K562 (cell line): ENCODE data around the gene PPP1R1C. TPM values are rescaled to one million over a fixed set of nuclear protein-coding genes. Genes with fewer than 3 reads are reported as not detected.

Experiments used
- ATAC-seq: fragments of 200-7000 bp; cut with Tn5 transposase; 3 replicates; pipeline ENCODE4 v1.9.1; 2020; ENCODE audit warnings: moderate library complexity
- BruUV-seq: library from RNA; stranded (reverse); fragments of 400-500 nt; replicated peaks from 2 replicates; lab custom pipeline; 2021; lab: Mats Ljungman, UMichigan
- CTCF ChIA-PET: fragments of 300-600 bp; formaldehyde crosslinking; extraction: SDS; loops from one replicate; lab custom pipeline; 2021; ENCODE audit warnings: low intra/inter-chr PET ratio; lab: Yijun Ruan, JAX
- POLR2A ChIA-PET: fragments of 300-600, 350-650 bp; sonication (Branson Sonifier 250); formaldehyde crosslinking; extraction: SDS; loops from one replicate; lab custom pipeline; 2021; ENCODE audit warnings: antibody characterized with exemption, inconsistent platforms; lab: Yijun Ruan, JAX
- DNase-seq, 4 experiments: peaks; one replicate each; pipeline versions ENCODE4 v3.0.0 to v3.0.0-alpha.2; 2011 to 2018; ENCODE audit warnings: low spot score in 3 of 4, mixed read lengths in 3 of 4; ENCODE audit errors: extremely low read depth in 1 of 4
- FAIRE-seq: peaks from 2 replicates; lab custom pipeline; 2011; peaks lifted over from hg19 to GRCh38; lab: Jason Lieb, UNC
- H2AFZ ChIP-seq: 2 replicates; pipeline ENCODE4 v1.6.0; 2011; ENCODE audit warnings: low read depth, low read length, control low read depth, inconsistent platforms
- H3K27ac ChIP-seq: fragments of 200-600 bp; 3 replicates; pipeline ENCODE4 v1.8.0; 2011; ENCODE audit warnings: low read depth, mild to moderate bottlenecking, control low read depth, inconsistent platforms, low read length, moderate library complexity, mixed read lengths; ENCODE audit errors: extremely low read depth
- H3K27me3 ChIP-seq, 2 experiments: fragments of 300-600 bp in 1 of 2; 2 replicates in 1 of 2; 3 replicates in 1 of 2; pipeline versions ENCODE4 v1.6.0 to v1.8.0; 2011; ENCODE audit warnings: inconsistent platforms in 2 of 2, low read length in 2 of 2, mild to moderate bottlenecking in 1 of 2, mixed read lengths in 1 of 2, moderate library complexity in 1 of 2; ENCODE audit not compliant: control insufficient read depth in 2 of 2, insufficient read depth in 2 of 2
- H3K36me3 ChIP-seq: fragments of 300-600 bp; 3 replicates; pipeline ENCODE4 v1.8.0; 2011; ENCODE audit warnings: mild to moderate bottlenecking, low read length, inconsistent platforms; ENCODE audit not compliant: control insufficient read depth, insufficient read depth
- H3K4me1 ChIP-seq, 2 experiments: fragments of 200-600 bp in 1 of 2; replicated peaks in 1 of 2; 2 replicates in 1 of 2; 3 replicates in 1 of 2; pipeline versions ENCODE4 v1.5.1 to v1.8.0; 2011; ENCODE audit warnings: inconsistent platforms in 2 of 2, low read length in 2 of 2, mild to moderate bottlenecking in 1 of 2, mixed read lengths in 1 of 2, moderate library complexity in 1 of 2; ENCODE audit not compliant: control insufficient read depth in 2 of 2, insufficient read depth in 2 of 2
- H3K4me2 ChIP-seq: 2 replicates; pipeline ENCODE4 v1.6.1; 2011; ENCODE audit warnings: low read length, control low read depth, inconsistent platforms, mixed read lengths; ENCODE audit not compliant: insufficient read depth
- H3K4me3 ChIP-seq: fragments of 200-600 bp; sonication (generic), shearing (Covaris generic); 2 replicates; pipeline ENCODE4 v1.5.1; 2016; ENCODE audit warnings: control low read depth, inconsistent platforms
- H3K79me2 ChIP-seq: fragments of 200-600 bp; 3 replicates; pipeline ENCODE4 v1.8.0; 2011; ENCODE audit warnings: low read length, inconsistent platforms; ENCODE audit not compliant: control insufficient read depth, insufficient read depth
- H3K9ac ChIP-seq, 2 experiments: 2 replicates each; pipeline versions ENCODE4 v1.6.0 to v1.6.1; 2011; ENCODE audit warnings: low read depth in 2 of 2, low read length in 2 of 2, control low read depth in 1 of 2, inconsistent platforms in 1 of 2, mild to moderate bottlenecking in 1 of 2, mixed read lengths in 1 of 2; ENCODE audit not compliant: insufficient read depth in 1 of 2
- H3K9me1 ChIP-seq: one replicate; pipeline ENCODE4 v1.6.0; 2011; ENCODE audit warnings: inconsistent platforms, mild to moderate bottlenecking, low read length, moderate library complexity; ENCODE audit not compliant: control insufficient read depth, insufficient read depth
- H3K9me3 ChIP-seq: replicated peaks from 2 replicates; pipeline ENCODE4 v1.5.1; 2011; ENCODE audit warnings: low read depth, low read length, inconsistent platforms; ENCODE audit not compliant: control insufficient read depth, insufficient read depth
- H4K20me1 ChIP-seq: replicated peaks from 2 replicates; pipeline ENCODE4 v1.6.1; 2011; ENCODE audit warnings: low read length, inconsistent platforms, mixed read lengths; ENCODE audit not compliant: control insufficient read depth, insufficient read depth
- HMG20A ChIP-seq: fragments of 450-650 bp; formaldehyde crosslinking; conservative IDR thresholded peaks from 2 replicates; pipeline ENCODE4 v1.4.0; 2020; ENCODE audit warnings: mild to moderate bottlenecking, mixed read lengths
- NR3C1 ChIP-seq: sonication (generic); formaldehyde crosslinking; IDR thresholded peaks from 2 replicates; pipeline ENCODE4 v1.8.1; 2022; ENCODE audit warnings: missing genetic modification reagents
- PPARD ChIP-seq: fragments of 250-450 bp; sonication (Bioruptor Pico); IDR thresholded peaks from 2 replicates; pipeline ENCODE4 v1.8.0; 2022; ENCODE audit warnings: inconsistent platforms, mild to moderate bottlenecking, moderate library complexity
- PTTG1 ChIP-seq: fragments of 450-650 bp; IDR thresholded peaks from 2 replicates; pipeline ENCODE4 v1.6.1; 2016; ENCODE audit warnings: low read depth, mild to moderate bottlenecking, missing genetic modification characterization, missing compliant biosample characterization
- ZNF124 ChIP-seq: sonication (generic); formaldehyde crosslinking; IDR thresholded peaks from 2 replicates; pipeline ENCODE4 v1.8.1; 2022; ENCODE audit warnings: missing genetic modification reagents
- ZNF316 ChIP-seq: fragments of 450-650 bp; IDR thresholded peaks from 2 replicates; pipeline ENCODE4 v1.6.1; 2016
- ZNF76 ChIP-seq: fragments of 250-450 bp; sonication (Bioruptor Pico); IDR thresholded peaks from 2 replicates; pipeline ENCODE4 v1.4.0; 2020; ENCODE audit warnings: mild to moderate bottlenecking, moderate library complexity, borderline replicate concordance
- ZSCAN32 ChIP-seq: fragments of 450-650 bp; formaldehyde crosslinking; IDR thresholded peaks from 2 replicates; pipeline ENCODE4 v1.4.0; 2020; ENCODE audit warnings: mild to moderate bottlenecking, moderate library complexity
- WGBS: fragments of 100-300 bp; shearing (Covaris generic); methylation state at CpG from one replicate; pipeline ENCODE4 v1.1.6; 2016; ENCODE audit warnings: low coverage, mixed read lengths; ENCODE audit not compliant: insufficient coverage; ENCODE audit errors: missing lambda C conversion rate; 5-methylcytosine and 5-hydroxymethylcytosine counted together
- in situ Hi-C: fragments of 300-500 bp; cut with MboI; formaldehyde crosslinking; loops from 4 replicates; pipeline ENCODE4 v1.15.0; 2018; ENCODE audit warnings: inconsistent platforms, mixed read lengths
- intact Hi-C: fragments of 100-400 bp; cut with micrococcal nuclease; formaldehyde crosslinking; loops from 2 replicates; pipeline ENCODE4 v1.14.2; 2022
- polyA plus RNA-seq, 8 experiments: library from polyadenylated mRNA; depleted of rRNA in 4 of 8; stranded (reverse) in 5 of 8; unstranded in 3 of 8; fragments of >200 nt; fragmentation: Nextera tagmentation in 2 of 8; fragmentation: Illumina TruSeq in 1 of 8; extraction: Ambion mirVana in 2 of 8; extraction: Trizol in 1 of 8; gene quantifications; 2 replicates each; pipeline versions ENCODE4 v1.2.1 to v1.2.3, GENCODE V29; 2011 to 2014; ENCODE audit warnings: inconsistent platforms in 1 of 8, missing spikeins in 1 of 8
- total RNA-seq, 7 experiments: library from RNA; depleted of rRNA in 6 of 7; stranded (reverse); fragments of >200 nt in 6 of 7; fragmentation: Illumina TruSeq in 2 of 7; extraction: Trizol in 2 of 7; gene quantifications; 2 replicates each; pipeline versions ENCODE4 v1.2.1 to v1.2.3, GENCODE V29; 2011 to 2021; ENCODE audit warnings: low replicate concordance in 1 of 7
- TF ChIP-seq, protein P1 (sequence below): fragments of 450-650 bp; IDR thresholded peaks from 2 replicates; pipeline ENCODE4 v1.6.1; 2016; ENCODE audit warnings: low read depth, mild to moderate bottlenecking, moderate library complexity

The PPP1R1C gene
- total and polyA plus RNA-seq, 9 of the 15 experiments (the other 6 are each of a cell fraction or from before 2014, with no cell fraction given): 0.09 to 0.64 (median 0.40) TPM; not detected in 2

- Histone ChIP-seq H3K9me3 (no peaks in the 10 kb centered on the region), H4K20me1 (no peaks in the 10 kb centered on the region), H3K4me1 (no peaks in the 10 kb centered on the region), H3K79me2 (no peaks in the 10 kb centered on the region), H3K4me3 (no peak overlapping the region), H3K36me3 (no peaks in the 10 kb centered on the region), H2AFZ (no peak overlapping the region), H3K9ac (no peak overlapping the region), H3K27ac (no peak overlapping the region), H3K9me1 (no peaks in the 10 kb centered on the region), H3K4me2 (no peak overlapping the region), H3K27me3 (no peaks in the 10 kb centered on the region)
- FAIRE-seq (no peak), DNase-seq (no peak), ATAC-seq (no peak)
- 0% methylated on average over 4 of the region's 4 CpGs for WGBS
- TF ChIP-seq ZNF76 (CRISPR knock-in tag): no peak
- TF ChIP-seq ZSCAN32: no peak
- TF ChIP-seq PTTG1 (tag): no peak
- TF ChIP-seq HMG20A: no peak
- TF ChIP-seq PPARD (CRISPR knock-in tag): no peak
- TF ChIP-seq, protein P1, sequence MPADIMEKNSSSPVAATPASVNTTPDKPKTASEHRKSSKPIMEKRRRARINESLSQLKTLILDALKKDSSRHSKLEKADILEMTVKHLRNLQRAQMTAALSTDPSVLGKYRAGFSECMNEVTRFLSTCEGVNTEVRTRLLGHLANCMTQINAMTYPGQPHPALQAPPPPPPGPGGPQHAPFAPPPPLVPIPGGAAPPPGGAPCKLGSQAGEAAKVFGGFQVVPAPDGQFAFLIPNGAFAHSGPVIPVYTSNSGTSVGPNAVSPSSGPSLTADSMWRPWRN: no peak
- TF ChIP-seq ZNF316: no peak
- TF ChIP-seq NR3C1 (CRISPR knock-in tag): no peak
- TF ChIP-seq ZNF124 (CRISPR knock-in tag): no peak
- no TSS peak for BruUV-seq
- CTCF ChIA-PET: no interaction called here
- intact Hi-C loops (no loop called here), in situ Hi-C loops (no loop called here)
- POLR2A ChIA-PET: no interaction called here
These were observed 64.9 kb downstream of the PPP1R1C start for GRCh38 chr2:182050333-182051135.
